Amygdala (tissue), 56 donors: ENCODE measurements around the gene FGF16.
"Not testable (repeated sequence)": the region's sequence is repeated elsewhere in the genome, so short reads cannot be mapped to it uniquely, and the experiment has no call there.

ENCODE experiments used
- DNase-seq, 56 donors: peaks; one replicate each; lab custom pipeline; 2025; lab: John Stamatoyannopoulos, UW

FGF16 gene

DNA sequence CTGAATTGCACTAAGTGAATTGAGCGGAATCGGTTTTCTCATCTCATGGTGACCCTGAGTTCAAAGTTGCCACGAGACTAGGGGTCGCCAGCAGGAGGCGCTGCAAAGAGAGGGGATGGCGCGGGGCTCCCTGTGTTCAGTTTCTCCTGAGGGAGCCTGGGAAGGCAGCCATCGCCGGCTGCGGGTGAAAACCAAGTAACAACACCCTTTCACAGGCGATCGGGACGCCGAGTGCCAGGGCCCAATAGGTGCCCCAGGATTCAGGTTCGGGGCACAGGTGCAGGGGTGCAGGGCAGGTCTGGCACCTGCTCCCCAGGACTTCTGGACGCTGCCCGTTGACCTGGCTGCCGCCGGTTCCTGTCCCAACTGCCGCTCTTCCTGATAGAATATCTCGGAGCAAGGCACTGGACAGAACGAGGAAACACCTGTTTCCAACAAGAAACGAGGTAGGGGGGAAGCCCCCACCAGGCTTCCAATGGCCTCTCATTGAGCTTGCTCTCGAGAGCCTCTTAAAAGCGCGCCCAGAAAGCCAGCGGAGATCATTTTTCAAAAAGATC, 1.1 kb upstream of the FGF16 start:
- peak in 3 of 56 donors; percentile 0 to 10 (median 0) for DNase-seq

- no peak for DNase-seq
These were observed 722 bp downstream of the FGF16 start for GRCh38 chrX:77447653-77448569.

- no peak for DNase-seq
These were observed 3.2 kb downstream of the FGF16 start for GRCh38 chrX:77450415-77450814.

DNA sequence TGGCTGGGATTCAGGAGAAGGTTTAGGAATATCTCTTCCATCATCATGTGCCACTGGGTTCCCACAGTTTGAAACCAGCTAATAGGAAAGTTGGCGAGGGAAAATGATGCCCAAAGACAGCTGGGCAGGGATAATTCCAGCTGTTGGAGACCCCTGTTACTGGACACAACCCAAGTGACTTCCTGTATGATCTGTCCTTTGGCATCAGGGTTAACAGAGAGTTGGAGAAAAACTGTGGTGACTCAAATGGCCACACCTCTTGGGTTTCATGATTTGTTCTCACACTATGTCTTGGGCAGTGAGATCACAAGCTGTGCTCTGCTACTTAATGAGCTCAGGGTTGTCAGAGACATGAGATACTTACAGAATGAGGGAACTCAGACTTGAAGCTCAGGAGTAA, 3.8 kb downstream of the FGF16 start:
- no peak for DNase-seq

GRCh38 chrX:77453190-77453589, 6.0 kb downstream of the FGF16 start:
- no peak for DNase-seq

DNA sequence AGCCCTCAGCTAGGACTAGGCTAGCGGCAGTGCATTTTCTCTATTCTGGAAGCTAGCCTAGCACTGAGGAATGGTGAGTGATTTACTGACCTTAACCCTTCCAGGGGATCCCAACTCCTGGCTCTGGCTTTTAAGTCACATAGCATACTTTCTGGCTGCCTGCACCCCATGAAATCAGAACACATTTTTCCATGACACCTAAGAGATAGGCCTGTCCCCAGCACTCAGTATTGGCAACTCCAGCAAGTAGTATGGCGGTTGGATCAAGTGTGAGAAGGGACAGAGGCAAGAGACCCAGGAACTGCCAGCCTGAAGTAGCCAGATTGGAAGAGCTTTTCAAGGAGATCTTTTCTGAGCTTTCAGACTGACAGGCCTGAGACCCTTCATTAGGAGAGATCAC, 8.2 kb downstream of the FGF16 start:
- DNase-seq, result no peak

- DNase-seq, result no peak
These were observed 36.9 kb downstream of the FGF16 start for GRCh38 chrX:77484045-77484444.

GRCh38 chrX:77493677-77494553, 46.7 kb downstream of the FGF16 start:
- no peak for DNase-seq

DNA sequence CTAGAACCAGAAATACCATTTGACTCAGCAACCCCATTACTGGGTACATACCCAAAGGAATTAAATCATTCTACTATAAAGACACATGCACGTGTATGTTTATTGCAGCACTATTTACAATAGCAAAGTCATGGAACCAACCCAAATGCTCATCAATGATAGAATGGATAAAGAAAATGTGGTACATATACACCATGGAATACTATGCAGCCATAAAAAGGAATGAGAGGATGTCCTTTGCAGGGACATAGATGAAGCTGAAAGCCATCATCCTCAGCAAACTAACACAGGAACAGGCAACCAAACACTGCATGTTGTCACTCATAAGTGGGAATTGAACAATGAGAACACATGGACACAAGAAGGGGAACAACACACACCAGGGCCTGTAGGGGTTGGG, 53.0 kb downstream of the FGF16 start:
- not testable (repeated sequence) for DNase-seq

- no peak for DNase-seq
These were observed 55.8 kb downstream of the FGF16 start for GRCh38 chrX:77502951-77503525.

- DNase-seq, result no peak
These were observed 58.0 kb downstream of the FGF16 start for GRCh38 chrX:77505227-77505626.
